ENCODE measurements around the gene AP3B1. TPM values are rescaled to one million over a fixed set of nuclear protein-coding genes. Genes with fewer than 3 reads are reported as not detected.

Gene AP3B1
- total RNA-seq, 1 donor from 2014 or later = 41.2 TPM

DNA sequence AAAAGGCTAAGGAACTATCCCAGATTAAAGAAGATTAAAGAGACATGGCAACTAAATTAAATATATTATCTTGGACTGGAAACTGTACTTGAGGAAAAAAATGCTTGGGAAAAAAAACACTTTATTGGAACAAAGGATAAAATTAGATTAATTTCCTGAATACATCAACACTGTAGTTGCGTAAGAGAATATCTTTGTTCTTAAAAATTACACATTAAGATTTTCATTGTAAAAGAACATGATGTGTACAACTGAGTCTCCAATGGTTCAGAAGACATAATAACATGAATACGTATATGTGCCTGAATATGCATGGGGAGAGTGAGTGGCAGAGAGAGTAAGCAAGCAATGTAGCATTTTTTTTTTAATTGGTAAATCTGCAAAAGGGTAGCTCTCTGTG lies 2.8 kb downstream of the AP3B1 start:
- DNase-seq = no peak

GRCh38 chr5:78289911-78290310 lies 4.6 kb downstream of the AP3B1 start:
- no peak for DNase-seq

GRCh38 chr5:78288246-78288645 lies 6.3 kb downstream of the AP3B1 start:
- no peak for DNase-seq

- peak; percentile 61 for DNase-seq
These were observed 6.7 kb downstream of the AP3B1 start for GRCh38 chr5:78287833-78288232.

- DNase-seq = no peak
These were observed 7.3 kb downstream of the AP3B1 start for GRCh38 chr5:78287169-78287568.

DNA sequence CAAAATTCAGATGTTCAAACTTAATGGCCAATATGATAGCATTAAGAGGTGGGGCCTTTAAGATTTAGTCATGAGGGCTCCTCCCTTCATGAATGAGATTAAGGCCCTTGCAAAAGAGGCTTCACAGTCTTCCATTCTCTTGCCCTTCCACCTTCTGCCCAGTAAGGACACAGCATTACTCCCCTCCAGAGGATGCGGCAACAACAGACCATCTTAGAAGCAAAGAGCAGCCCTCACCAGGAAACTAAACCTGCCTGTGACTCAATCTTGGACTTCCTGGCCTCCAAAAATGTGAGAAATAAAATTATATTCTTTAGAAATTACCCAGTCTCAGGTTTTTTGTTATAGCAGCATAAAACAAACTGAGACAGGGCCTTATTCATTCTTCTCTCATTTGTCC lies 8.2 kb downstream of the AP3B1 start:
- DNase-seq = peak; percentile 48

DNA sequence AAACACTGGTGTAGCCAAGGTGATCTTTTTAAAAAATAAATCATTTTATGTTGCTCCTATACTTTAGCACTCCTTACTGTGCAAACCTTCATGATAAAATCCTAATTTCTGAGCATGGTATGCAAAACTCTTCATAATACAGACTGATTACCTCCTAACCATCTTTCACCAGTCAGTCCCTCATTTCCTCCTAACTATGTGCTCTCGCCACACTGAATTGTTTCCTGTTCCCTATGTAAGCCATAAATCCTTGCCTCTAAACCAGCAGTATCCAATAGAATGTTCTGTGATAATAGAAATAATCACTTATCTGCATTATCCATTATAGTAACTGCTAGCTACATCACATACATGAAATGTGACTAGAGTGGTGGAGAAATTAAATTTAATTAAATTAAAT lies 10.7 kb downstream of the AP3B1 start:
- no peak for DNase-seq

GRCh38 chr5:78283105-78283504 lies 11.4 kb downstream of the AP3B1 start:
- DNase-seq = no peak

DNA sequence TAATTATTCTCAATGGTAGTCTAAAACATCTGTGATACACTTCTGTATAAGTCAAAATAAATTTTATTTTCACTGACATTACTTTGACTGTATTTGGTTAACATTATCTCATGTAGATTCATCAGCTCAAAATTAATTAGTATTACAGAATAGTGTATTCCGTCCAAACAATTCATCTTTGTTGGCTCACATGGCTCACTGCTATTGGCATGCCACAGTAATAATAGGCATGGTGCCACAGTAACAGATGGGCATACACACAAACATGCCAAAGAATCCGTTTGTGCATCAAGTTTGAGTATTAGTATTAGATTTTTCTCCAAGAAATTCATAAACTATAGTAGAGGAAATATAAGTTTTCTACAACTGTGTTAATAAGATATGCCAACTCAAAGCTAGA lies 14.2 kb downstream of the AP3B1 start:
- no peak for DNase-seq

- no peak for DNase-seq
These were observed 15.3 kb downstream of the AP3B1 start for GRCh38 chr5:78279194-78279593.

- DNase-seq = no peak
These were observed 16.8 kb downstream of the AP3B1 start for GRCh38 chr5:78277715-78278114.

GRCh38 chr5:78275998-78276543 lies 18.4 kb downstream of the AP3B1 start:
- no peak for DNase-seq

- no peak for DNase-seq
These were observed 19.8 kb downstream of the AP3B1 start for GRCh38 chr5:78274540-78275197.

DNA sequence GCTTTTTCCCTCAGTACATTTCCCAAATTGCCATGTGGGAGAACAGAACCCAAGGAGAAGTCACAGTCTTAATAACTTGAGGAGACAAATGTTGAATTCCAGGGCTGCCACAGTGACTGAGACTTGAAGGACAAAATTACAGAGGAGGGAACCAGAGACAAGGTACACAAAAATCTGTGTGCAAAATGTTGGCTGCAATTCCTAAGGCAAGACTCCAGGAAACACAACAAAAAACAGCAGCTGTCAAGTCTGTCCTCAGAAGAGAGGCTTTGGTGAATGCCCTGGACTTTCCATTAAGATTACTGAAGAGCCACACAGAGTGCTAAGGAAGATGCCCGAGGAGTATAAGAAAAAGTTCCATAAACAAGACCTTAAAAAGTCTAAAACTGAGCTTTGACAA lies 21.1 kb downstream of the AP3B1 start:
- DNase-seq = no peak

DNA sequence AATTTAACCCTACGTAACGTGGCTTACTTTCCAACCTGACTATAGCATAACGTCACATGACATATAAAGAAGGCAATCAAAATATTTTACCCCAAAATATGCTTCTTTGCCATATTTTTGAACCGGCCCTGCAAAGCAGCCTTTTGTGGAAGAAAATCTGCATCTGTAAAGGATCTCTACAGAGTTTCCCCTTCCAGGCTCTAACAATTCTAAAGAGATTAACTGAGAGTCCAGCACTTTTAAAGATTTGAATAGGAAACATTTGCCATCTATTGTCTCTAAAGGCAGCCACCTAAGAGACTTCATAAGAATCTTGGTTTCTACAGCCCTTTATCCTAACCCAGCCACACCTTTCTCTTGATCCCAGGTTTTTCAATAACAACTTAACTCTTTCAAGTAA lies 22.7 kb downstream of the AP3B1 start:
- DNase-seq = no peak

GRCh38 chr5:78269088-78269703 lies 25.3 kb downstream of the AP3B1 start:
- DNase-seq = peak; percentile 41

- DNase-seq = no peak
These were observed 26.1 kb downstream of the AP3B1 start for GRCh38 chr5:78268356-78268755.

DNA sequence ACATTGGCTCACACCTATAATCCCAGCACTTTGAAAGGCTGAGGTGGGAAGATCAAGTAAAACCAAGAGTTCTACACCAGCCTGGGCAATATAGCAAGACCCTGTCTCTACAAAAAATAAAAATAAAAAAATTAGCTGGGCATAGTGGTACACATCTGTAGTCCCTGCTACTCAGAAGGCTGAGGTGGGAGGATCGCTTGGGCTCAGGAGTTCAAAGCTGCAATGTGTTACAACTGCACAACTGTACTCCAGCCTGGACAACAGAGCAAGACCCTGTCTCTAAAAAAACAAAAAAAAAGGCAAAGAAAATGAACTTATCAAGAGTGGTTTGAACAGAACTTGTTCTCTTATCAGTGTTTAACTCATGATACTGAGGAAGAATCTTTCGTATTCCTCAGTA lies 29.3 kb downstream of the AP3B1 start:
- DNase-seq = no peak

- DNase-seq = no peak
These were observed 29.9 kb downstream of the AP3B1 start for GRCh38 chr5:78264600-78264999.

- DNase-seq = no peak
These were observed 33.7 kb downstream of the AP3B1 start for GRCh38 chr5:78260771-78261170.

GRCh38 chr5:78253201-78253600 lies 41.3 kb downstream of the AP3B1 start:
- DNase-seq = no peak

GRCh38 chr5:78252715-78253114 lies 41.8 kb downstream of the AP3B1 start:
- no peak for DNase-seq

DNA sequence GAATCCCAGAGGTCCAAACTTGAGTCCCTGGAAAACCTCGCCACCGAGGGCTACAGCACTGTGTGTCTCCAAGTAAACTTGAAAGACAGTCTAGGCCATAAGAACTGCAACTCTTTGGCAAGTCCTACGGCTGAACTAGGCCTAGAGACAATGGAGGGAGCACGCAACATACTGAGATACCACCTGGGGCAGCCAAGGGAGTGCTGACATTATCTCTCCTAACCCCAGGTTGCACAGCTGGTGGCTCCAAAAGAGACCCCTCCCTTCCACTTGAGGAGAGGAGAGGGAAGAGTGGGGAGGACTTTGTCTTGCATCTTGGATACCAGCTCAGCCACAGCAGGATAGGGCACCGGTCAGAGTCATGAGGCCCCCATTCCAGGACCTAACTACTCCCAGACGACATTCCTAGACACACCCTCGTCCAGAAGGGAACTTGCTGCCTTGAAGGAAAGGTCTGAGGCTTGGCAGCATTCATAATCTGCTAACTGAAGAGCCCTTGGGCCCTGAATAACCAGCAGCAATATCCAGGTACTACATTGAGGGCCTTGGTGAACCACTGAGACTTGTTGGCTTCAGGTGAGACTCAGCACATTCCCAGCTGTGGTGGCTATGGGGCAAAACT lies 42.7 kb downstream of the AP3B1 start:
- no peak for DNase-seq

- no peak for DNase-seq
These were observed 49.4 kb downstream of the AP3B1 start for GRCh38 chr5:78245136-78245535.
